GM21723 (cell line): Measurements from ENCODE around the gene FOXO6.

Experiments used
- ATAC-seq: cut with Tn5 transposase; IDR thresholded peaks from one replicate; pipeline ENCODE4 v1.9.1; 2021; ENCODE audit warnings: mild to moderate bottlenecking, moderate library complexity; ENCODE audit not compliant: unreplicated experiment

FOXO6 gene

DNA sequence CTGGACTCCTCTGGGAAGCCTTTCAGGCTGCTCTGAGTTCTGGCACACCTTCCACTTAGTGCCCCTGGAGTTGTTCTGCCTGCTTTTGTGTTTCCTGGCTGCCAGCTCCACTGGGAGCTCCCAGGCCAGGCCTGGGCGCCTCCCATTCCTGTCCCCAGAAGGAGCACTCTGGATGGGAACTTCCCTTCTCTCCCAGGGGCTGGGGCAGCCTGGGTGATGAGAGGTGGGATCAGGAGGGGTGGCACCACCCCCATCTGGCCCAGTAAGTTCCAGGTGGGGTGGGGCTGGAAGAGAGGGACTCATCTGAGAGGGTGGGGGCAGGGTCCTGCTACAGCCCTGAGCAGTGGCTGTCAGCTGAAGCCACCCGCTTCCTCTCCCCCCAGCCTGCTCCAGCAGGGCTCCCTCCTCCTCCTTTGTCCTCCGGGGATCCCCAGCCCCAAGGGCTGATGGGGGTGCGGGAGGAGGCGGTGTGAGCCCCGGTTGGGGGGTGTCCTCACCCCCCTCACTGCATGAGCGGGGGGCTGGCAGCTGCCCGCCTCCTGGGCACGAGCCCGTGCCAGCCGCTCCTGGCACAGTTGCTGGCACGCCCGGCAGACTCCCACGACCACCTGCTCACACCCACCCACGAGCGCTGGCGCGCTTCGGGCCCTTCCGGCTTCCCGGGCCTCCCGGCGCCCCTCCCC, 4.7 kb downstream of the FOXO6 start:
- no peak for ATAC-seq

DNA sequence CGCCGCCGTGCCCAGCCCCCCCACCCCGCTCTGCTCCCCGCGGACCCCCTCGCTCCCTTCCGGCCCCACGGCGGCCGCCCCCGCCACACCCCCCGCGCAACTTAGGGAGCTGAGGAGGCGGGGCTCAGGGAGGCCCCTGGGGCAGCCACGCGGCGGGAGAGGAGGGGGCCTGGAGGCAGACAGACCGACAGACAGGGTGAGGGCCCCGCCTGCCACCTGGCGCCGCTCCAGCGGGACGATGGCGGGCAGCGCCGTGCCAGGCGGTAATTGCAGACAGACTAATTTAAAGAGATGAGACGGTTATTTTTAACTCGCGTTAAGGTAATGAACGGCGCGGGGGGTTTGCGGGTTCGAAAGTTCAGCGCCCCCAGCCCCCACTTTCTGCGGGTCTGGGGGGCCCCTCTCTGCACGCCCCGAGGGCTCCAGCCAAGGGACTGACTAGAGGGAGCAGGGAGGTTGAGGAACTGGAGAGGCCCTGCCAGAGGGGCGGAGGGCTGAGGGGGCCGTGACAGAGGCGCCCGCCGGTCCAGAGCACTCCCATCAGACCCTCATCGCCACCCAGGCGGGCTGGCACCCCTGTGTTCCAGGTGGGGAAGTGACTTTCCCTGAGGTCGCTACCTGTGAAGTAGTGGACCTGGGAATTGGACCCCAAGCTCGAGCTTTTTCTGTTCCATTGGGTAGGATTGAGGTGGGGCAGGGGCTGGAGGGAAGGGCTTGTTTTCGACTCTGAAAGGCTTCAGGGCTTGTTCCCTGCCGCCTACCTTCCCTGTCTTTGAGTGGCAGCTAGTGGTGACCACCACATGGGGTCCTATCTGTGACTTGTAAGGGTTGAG, 5.4 kb downstream of the FOXO6 start:
- no peak for ATAC-seq

GRCh38 chr1:41367288-41367642, 6.0 kb downstream of the FOXO6 start:
- no peak for ATAC-seq

GRCh38 chr1:41368366-41368765, 7.1 kb downstream of the FOXO6 start:
- ATAC-seq = no peak

DNA sequence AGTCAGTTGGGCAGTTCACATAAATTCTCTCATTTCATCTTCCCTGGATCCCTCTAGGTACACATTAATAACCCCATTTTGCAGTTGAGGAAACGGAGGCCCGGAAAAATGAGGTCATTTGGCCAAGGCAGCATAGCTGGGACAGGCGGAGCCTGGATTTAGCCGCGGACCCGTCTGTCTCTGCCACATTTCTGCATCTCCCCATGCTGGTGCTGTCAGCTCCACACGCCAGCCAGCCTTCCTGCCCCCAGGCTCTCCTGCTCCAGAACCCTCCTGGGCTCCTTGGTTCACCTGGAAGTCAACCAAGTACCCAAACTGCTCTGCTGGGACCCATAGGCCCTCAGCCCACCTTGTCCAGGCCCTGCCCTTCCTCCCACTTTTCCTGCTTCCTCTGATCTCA, 7.6 kb downstream of the FOXO6 start:
- ATAC-seq = no peak

DNA sequence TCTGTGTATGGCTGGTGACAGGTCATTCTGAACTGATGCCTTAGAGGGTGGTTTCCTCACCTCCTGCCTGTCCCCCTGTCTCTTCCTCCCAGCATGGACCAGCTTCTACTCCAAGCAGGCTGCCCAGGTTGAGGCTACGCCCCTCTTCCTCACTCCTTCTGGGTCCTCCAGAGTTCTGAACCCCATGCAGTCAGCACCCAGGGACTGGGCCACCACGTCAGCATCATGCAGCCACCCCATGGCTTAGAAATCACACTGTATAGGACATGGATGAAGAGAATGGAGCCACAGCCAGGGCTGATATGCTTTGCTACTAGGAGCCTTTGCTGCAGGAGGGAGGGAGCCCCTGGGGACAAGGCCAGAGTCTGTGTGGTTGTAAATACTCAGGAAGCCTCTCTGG, 8.3 kb downstream of the FOXO6 start:
- no peak for ATAC-seq

DNA sequence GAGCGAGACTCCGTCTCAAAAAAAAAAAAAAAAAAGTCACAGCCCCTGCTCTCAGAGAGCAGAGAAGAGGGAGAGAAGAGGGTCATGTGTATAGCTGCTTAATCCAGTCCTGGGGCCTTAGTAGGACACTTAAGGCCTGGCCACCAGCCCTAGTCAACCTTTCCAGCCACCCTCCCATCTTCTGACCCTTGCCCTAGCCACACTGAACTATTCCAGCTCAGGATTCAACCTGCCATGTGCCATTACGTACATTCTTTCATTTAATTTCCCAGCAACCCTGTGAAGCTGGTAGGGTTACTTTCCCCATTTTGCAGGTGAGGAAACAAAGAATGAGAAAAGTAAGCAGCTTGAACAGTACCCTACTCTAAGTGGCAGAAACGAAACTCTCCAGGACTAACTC, 9.0 kb downstream of the FOXO6 start:
- ATAC-seq = no peak

DNA sequence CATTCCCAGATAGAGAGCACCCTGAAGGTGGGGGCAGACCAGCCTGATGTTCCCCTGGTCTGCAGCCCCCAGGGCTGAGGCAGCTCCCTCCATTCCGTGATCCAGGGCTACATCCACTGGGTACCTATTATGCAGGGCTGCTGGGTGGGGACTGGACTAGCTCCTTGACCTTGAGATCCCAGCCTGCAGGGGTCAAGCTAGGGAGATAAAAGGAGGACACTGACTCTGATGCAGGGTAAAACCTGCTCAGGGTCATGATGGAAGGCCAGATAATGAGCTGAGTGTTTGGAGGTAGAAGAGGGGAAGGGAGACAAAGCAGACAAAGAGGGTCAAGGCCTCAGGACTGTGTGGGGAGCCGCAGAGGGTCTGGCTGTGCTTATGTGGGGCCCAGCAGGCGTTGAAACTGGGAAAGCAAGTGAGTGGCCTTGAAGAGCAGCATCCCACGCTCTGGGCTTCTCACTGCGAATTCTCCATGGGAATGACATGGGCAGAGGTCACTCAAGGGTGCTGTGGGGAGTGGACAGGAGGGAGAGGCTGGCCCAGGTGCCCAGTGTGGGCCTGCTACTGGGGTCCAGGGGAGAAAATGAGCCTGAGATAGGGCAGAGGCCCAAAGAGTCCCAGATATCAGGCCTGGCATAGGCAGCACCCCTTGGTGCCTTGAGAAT, 9.7 kb downstream of the FOXO6 start:
- no peak for ATAC-seq

GRCh38 chr1:41371630-41372599, 10.7 kb downstream of the FOXO6 start:
- no peak for ATAC-seq

DNA sequence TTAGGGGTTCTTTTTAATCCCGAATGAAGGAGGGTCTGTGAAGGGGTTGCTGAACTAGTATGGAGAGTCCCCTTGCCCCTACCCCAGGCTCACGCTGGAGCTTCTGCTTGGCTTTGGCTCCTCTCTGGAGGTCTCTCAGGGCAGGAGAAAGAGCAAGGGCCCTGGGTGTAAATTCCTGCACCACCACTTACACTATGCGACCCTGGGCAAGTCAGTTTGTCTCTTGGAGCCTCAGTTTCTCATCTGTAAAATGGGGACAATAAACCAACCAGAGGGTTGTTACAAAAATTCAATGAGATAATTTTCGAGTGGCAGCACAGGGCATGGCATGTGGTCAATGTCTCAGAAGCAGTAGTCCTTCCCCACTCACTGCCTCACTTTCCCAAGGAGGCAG, 11.4 kb downstream of the FOXO6 start:
- ATAC-seq = no peak

DNA sequence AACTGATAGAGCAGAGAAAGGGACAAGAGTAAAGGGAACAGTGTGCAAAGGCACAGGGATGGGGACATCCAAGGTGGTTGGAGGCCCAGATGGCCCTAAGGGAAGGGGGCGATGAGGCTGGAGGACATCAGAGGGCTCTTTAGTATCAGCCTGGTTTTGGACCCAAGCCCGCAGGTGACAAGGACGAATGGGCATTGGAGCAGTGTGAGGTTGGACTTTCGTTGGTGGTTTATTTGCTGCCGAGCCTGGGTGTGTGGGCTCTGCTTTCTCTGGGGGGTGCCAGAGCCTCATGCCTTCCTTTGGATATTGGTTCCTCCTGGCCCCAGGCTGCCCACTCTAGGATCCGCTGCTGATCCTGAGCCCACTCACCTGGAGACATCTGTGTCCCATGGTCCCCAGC, 12.1 kb downstream of the FOXO6 start:
- ATAC-seq = no peak

- ATAC-seq = no peak
Measured at GRCh38 chr1:41374711-41375110, 13.5 kb downstream of the FOXO6 start.

- no peak for ATAC-seq
Measured at GRCh38 chr1:41377397-41377796, 16.2 kb downstream of the FOXO6 start.

- no peak for ATAC-seq
Measured at GRCh38 chr1:41378222-41378621, 17.0 kb downstream of the FOXO6 start.

DNA sequence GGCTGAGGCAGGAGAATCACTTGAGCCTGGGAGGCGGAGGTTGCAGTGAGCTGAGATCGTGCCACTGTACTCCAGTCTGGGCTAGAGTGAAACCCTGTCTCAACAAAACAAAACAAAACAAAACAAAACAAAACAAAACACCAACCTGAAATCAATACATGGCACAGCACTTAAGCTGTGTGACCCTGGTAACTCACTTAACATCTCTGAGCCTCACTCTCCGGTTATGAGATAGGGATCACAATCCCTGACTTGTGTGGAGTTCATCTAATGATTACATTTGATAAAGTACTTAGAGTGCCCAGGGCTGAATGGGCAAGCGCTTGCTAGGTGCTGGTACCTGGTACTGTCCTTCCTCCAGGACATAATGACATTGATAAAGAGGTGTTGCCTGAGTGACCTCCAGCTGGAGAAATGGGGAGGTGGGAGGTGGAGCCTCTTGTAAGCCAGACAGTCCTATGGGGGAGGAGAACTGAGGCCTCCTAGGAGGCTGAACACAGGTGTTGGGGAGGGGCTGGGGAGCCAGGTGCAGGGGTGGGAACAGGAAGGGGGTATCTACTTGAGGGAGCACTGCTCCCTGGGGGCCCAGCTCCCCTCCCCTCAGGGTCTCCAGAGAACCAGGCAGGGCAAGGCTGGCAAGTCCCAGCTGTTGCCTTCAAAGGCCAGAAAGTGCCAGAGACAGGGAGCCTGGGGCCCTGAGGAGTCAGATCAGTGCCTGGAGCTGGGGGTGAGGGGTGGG, 17.9 kb downstream of the FOXO6 start:
- no peak for ATAC-seq

DNA sequence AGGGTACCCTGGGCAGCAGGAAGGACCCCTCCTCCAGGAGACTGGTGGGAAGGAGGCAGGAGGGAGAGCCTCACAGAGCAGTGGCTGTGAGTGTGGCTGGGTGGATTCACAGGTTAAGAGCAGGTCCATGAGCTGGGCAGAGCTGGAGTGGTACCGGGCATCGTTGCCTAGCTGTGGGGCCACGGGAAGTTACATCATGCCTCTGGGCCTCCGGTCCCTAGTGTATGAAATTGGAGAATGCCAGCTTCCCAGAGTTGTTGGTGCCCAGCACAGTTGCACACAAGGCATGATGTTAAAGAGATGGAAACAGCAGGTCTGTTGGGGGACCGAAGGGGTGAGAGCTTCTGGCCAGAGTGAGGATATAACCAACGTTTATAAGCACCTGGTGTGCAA, 18.5 kb downstream of the FOXO6 start:
- no peak for ATAC-seq

DNA sequence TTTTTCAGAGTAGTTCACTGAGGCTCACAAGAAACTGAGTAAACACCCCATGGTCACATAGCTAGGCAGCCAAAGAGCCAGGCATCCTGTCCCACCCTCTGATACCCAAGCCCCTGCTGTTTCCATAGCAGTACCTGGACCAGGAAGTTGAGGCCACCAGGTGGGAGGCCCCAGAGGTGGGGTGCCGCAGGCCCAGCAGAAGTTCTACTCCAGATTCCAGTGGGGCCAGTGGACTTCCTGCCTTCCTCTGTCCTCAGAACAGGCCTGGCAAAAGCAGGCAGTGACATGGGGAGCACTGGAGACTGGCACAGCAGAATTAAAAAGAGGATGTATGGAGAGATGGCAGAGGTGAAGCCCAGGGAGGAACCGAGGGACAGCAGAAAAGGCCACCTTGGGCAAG, 19.0 kb downstream of the FOXO6 start:
- no peak for ATAC-seq

- no peak for ATAC-seq
Measured at GRCh38 chr1:41380979-41381691, 19.9 kb downstream of the FOXO6 start.

- ATAC-seq = no peak
Measured at GRCh38 chr1:41381692-41382479, 20.7 kb downstream of the FOXO6 start.
